Kidney (tissue), 14 donors: ENCODE data around the gene PRRG2. TPM values are rescaled to one million over a fixed set of nuclear protein-coding genes. Genes with fewer than 3 reads are reported as not detected.

ENCODE experiments used
- DNase-seq, 5 donors: peaks; one replicate each; pipeline ENCODE4 v3.0.0-alpha.2; 2013 to 2020
- FAIRE-seq: peaks from 2 replicates; lab custom pipeline; 2012; peaks lifted over from hg19 to GRCh38; lab: Jason Lieb, UNC
- H3K27ac ChIP-seq, 2 donors: one replicate each; pipeline ENCODE4 v1.7.0; 2013; ENCODE audit warnings: low read depth in 2 of 2, low read length in 2 of 2, inconsistent platforms in 1 of 2
- H3K27me3 ChIP-seq: one replicate; pipeline ENCODE4 v1.7.1; 2013; ENCODE audit warnings: low read length, inconsistent platforms; ENCODE audit not compliant: control insufficient read depth, insufficient read depth
- H3K36me3 ChIP-seq, 3 donors: one replicate each; pipeline versions ENCODE4 v1.7.0 to v1.7.1; 2013; ENCODE audit warnings: low read length in 3 of 3, control low read depth in 1 of 3, inconsistent platforms in 1 of 3; ENCODE audit not compliant: insufficient read depth in 3 of 3, control insufficient read depth in 2 of 3
- H3K4me1 ChIP-seq, 3 donors: one replicate each; pipeline versions ENCODE4 v1.7.0 to v1.7.1; 2013; ENCODE audit warnings: low read length in 3 of 3, inconsistent platforms in 1 of 3, low read depth in 1 of 3; ENCODE audit not compliant: control insufficient read depth in 2 of 3, insufficient read depth in 2 of 3
- H3K4me3 ChIP-seq, 3 donors: one replicate each; pipeline versions ENCODE4 v1.7.0 to v1.8.1; 2013; ENCODE audit warnings: low read length in 3 of 3, control low read depth in 1 of 3, inconsistent platforms in 1 of 3
- H3K9ac ChIP-seq, 3 donors: one replicate each; pipeline versions ENCODE4 v1.7.0 to v1.7.1; 2013; ENCODE audit warnings: low read length in 3 of 3, control low read depth in 1 of 3, inconsistent platforms in 1 of 3
- H3K9me3 ChIP-seq, 3 donors: one replicate each; pipeline versions ENCODE4 v1.7.0 to v1.7.1; 2013; ENCODE audit warnings: low read length in 3 of 3, control low read depth in 1 of 3, inconsistent platforms in 1 of 3; ENCODE audit not compliant: control insufficient read depth in 2 of 3, insufficient read depth in 1 of 3
- CTCF ChIP-seq: IDR thresholded peaks from 3 replicates; pipeline ENCODE4 v1.5.1; 2012; ENCODE audit warnings: mild to moderate bottlenecking, moderate library complexity, borderline replicate concordance; ENCODE audit not compliant: insufficient read depth; ENCODE audit errors: extremely low read depth
- intact Hi-C: fragments of 100-400 bp; cut with DNase I; formaldehyde crosslinking; loops from one replicate; pipeline ENCODE4 v1.11.1; 2022
- polyA plus RNA-seq: library from polyadenylated mRNA; stranded (reverse); fragments of 350-450 nt; fragmentation: Illumina TruSeq; extraction: RNeasy Lipid Tissue Mini Kit (QIAGEN cat#74804); gene quantifications from one replicate; pipeline ENCODE4 v1.2.3, GENCODE V29; 2014; ENCODE audit warnings: low read depth, low replicate concordance; ENCODE audit not compliant: insufficient read depth
- total RNA-seq: library from RNA; stranded (reverse); fragmentation: NEBNext Ultra II Directional; extraction: Animal tissue kit (Norgen Biotek cat#: 25700); gene quantifications from one replicate; pipeline ENCODE4 v1.2.1, GENCODE V29; 2021
- donor health status: control.
- donor health status: control.
- donor health status: control.
- donor health status: control.
- donor health status: control.
- donor health status: DM: yes; HTN: yes; CAD: no.
- donor health status: Normal renal cell carcinoma (clear cell type).

The PRRG2 gene
- total and polyA plus RNA-seq, 2 donors from 2014 or later = 14.9 to 17.6 TPM

GRCh38 chr19:49596954-49597702 is 16.0 kb downstream of the PRRG2 start:
- Histone ChIP-seq H3K36me3 (peaks cover 2 to 28% (median 5%) of the 10 kb centered on the region in 3 donors), H3K27me3 (no peaks in the 10 kb centered on the region), H3K4me3 (no peak overlapping the region), H3K4me1 (peaks cover 0 to 11% (median 0%) of the 10 kb centered on the region in 3 donors), H3K9me3 (no peaks in the 10 kb centered on the region), H3K27ac (no peak overlapping the region), H3K9ac (no peak overlapping the region)
- DNase-seq (peak in 1 of 5 donors; percentile 81), FAIRE-seq (no peak)
- intact Hi-C loops = no loop called here
- TF ChIP-seq CTCF = no peak

GRCh38 chr19:49597703-49597974 is 16.5 kb downstream of the PRRG2 start:
- Histone ChIP-seq H3K4me1 (peaks cover 0 to 6% (median 0%) of the 10 kb centered on the region in 3 donors), H3K9me3 (no peaks in the 10 kb centered on the region), H3K9ac (no peak overlapping the region), H3K4me3 (no peak overlapping the region), H3K27me3 (no peaks in the 10 kb centered on the region), H3K27ac (no peak overlapping the region), H3K36me3 (peaks cover 5 to 30% (median 5%) of the 10 kb centered on the region in 3 donors)
- FAIRE-seq (no peak), DNase-seq (no peak)
- no peak for TF ChIP-seq CTCF
- intact Hi-C loops = no loop called here

- Histone ChIP-seq H3K4me1 (no peaks in the 10 kb centered on the region), H3K36me3 (peaks cover 5 to 26% (median 9%) of the 10 kb centered on the region in 3 donors), H3K9ac (no peak overlapping the region), H3K9me3 (no peaks in the 10 kb centered on the region), H3K4me3 (no peak overlapping the region), H3K27me3 (no peaks in the 10 kb centered on the region), H3K27ac (no peak overlapping the region)
- DNase-seq (no peak), FAIRE-seq (no peak)
- intact Hi-C loops = no loop called here
- TF ChIP-seq CTCF = no peak
These were observed 18.5 kb downstream of the PRRG2 start for GRCh38 chr19:49599378-49600295.
